ENCODE data around the gene PRKN.

The PRKN gene

GRCh38 chr6:162149786-162150185 lies 577.8 kb downstream of the PRKN start:
- H3K4me2 ChIP-seq = no peak overlapping the region
- TF ChIP-seq CTCF (conservative IDR thresholded peaks at IDR 0.05; ENCODE audit: low read depth, low read length) = no peak
- H3K36me3 ChIP-seq (ENCODE audit: insufficient read depth) = no peaks in the 10 kb centered on the region
- no peak overlapping the region for H3K9ac ChIP-seq
- H3K4me1 ChIP-seq (ENCODE audit: low read depth, poor library complexity, severe bottlenecking) = peaks cover 22% of the 10 kb centered on the region
- no peaks in the 10 kb centered on the region for H3K27me3 ChIP-seq (ENCODE audit: insufficient read depth, low read depth)
- no peaks in the 10 kb centered on the region for H4K20me1 ChIP-seq (ENCODE audit: insufficient read depth)
- H3K4me3 ChIP-seq (IDR thresholded peaks at IDR 0.05; ENCODE audit: insufficient read depth, low read depth, low read length) = no peak overlapping the region
- H3K27ac ChIP-seq = no peak overlapping the region
- H3K79me2 ChIP-seq (ENCODE audit: insufficient read depth, low read depth) = no peaks in the 10 kb centered on the region
- H2AFZ ChIP-seq (ENCODE audit: low read depth) = no peak overlapping the region

- H3K4me1 ChIP-seq (ENCODE audit: low read depth, poor library complexity, severe bottlenecking) = peaks cover 22% of the 10 kb centered on the region
- TF ChIP-seq CTCF (conservative IDR thresholded peaks at IDR 0.05; ENCODE audit: low read depth, low read length) = no peak
- H3K79me2 ChIP-seq (ENCODE audit: insufficient read depth, low read depth) = no peaks in the 10 kb centered on the region
- H3K27ac ChIP-seq = no peak overlapping the region
- no peak overlapping the region for H3K4me2 ChIP-seq
- no peak overlapping the region for H3K4me3 ChIP-seq (IDR thresholded peaks at IDR 0.05; ENCODE audit: insufficient read depth, low read depth, low read length)
- no peaks in the 10 kb centered on the region for H4K20me1 ChIP-seq (ENCODE audit: insufficient read depth)
- no peaks in the 10 kb centered on the region for H3K27me3 ChIP-seq (ENCODE audit: insufficient read depth, low read depth)
- no peaks in the 10 kb centered on the region for H3K36me3 ChIP-seq (ENCODE audit: insufficient read depth)
- no peak overlapping the region for H3K9ac ChIP-seq
- no peak overlapping the region for H2AFZ ChIP-seq (ENCODE audit: low read depth)
Observed at GRCh38 chr6:162147805-162148204, 579.8 kb downstream of the PRKN start.

- Histone ChIP-seq H3K27me3 (ENCODE audit: insufficient read depth, low read depth) (no peaks in the 10 kb centered on the region), H3K27ac (no peak overlapping the region), H3K79me2 (ENCODE audit: insufficient read depth, low read depth) (no peaks in the 10 kb centered on the region), H3K36me3 (ENCODE audit: insufficient read depth) (no peaks in the 10 kb centered on the region), H2AFZ (ENCODE audit: low read depth) (no peak overlapping the region), H3K4me1 (ENCODE audit: low read depth, poor library complexity, severe bottlenecking) (peaks cover 20% of the 10 kb centered on the region), H3K9ac (no peak overlapping the region), H3K4me2 (no peak overlapping the region), H4K20me1 (ENCODE audit: insufficient read depth) (no peaks in the 10 kb centered on the region), H3K4me3 (IDR thresholded peaks at IDR 0.05; ENCODE audit: insufficient read depth, low read depth, low read length) (no peak overlapping the region)
- TF ChIP-seq CTCF (conservative IDR thresholded peaks at IDR 0.05; ENCODE audit: low read depth, low read length) = no peak
Observed at GRCh38 chr6:162147281-162147680, 580.3 kb downstream of the PRKN start.

GRCh38 chr6:162140251-162140852 lies 587.2 kb downstream of the PRKN start:
- TF ChIP-seq CTCF (conservative IDR thresholded peaks at IDR 0.05; ENCODE audit: low read depth, low read length) = no peak
- no peaks in the 10 kb centered on the region for H3K27me3 ChIP-seq (ENCODE audit: insufficient read depth, low read depth)
- H3K9ac ChIP-seq = no peak overlapping the region
- no peaks in the 10 kb centered on the region for H4K20me1 ChIP-seq (ENCODE audit: insufficient read depth)
- H3K4me3 ChIP-seq (IDR thresholded peaks at IDR 0.05; ENCODE audit: insufficient read depth, low read depth, low read length) = no peak overlapping the region
- no peak overlapping the region for H3K27ac ChIP-seq
- H3K36me3 ChIP-seq (ENCODE audit: insufficient read depth) = no peaks in the 10 kb centered on the region
- no peak overlapping the region for H2AFZ ChIP-seq (ENCODE audit: low read depth)
- no peak overlapping the region for H3K4me2 ChIP-seq
- H3K4me1 ChIP-seq (ENCODE audit: low read depth, poor library complexity, severe bottlenecking) = no peaks in the 10 kb centered on the region
- no peaks in the 10 kb centered on the region for H3K79me2 ChIP-seq (ENCODE audit: insufficient read depth, low read depth)
